Measurements from ENCODE around the gene STPG1.

DNA sequence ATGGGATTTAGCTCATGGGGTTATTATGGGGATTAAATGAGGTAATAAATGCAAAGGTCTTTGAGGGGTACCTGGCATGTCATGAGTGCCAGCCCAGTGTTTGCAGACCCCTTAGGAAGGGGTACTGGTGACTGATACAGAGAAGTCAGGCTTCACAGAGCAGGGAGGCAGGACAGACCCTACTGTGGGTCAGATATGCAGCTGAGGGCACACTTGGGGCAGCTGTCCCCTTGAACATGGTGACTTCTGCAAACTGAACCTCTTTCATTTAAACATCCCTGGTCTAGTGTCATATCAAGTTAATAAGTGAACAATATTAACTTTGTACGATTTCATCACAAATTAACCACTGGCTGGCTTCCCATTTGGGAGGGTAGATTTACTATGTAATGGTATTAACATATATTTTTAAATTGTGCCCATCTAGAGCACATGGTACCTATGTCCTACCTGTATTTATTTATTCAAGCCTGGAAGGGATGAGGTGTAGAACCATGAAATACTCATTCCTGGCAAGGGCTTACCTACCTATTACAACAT, 25.9 kb downstream of the STPG1 start:
- TF ChIP-seq, protein P1, sequence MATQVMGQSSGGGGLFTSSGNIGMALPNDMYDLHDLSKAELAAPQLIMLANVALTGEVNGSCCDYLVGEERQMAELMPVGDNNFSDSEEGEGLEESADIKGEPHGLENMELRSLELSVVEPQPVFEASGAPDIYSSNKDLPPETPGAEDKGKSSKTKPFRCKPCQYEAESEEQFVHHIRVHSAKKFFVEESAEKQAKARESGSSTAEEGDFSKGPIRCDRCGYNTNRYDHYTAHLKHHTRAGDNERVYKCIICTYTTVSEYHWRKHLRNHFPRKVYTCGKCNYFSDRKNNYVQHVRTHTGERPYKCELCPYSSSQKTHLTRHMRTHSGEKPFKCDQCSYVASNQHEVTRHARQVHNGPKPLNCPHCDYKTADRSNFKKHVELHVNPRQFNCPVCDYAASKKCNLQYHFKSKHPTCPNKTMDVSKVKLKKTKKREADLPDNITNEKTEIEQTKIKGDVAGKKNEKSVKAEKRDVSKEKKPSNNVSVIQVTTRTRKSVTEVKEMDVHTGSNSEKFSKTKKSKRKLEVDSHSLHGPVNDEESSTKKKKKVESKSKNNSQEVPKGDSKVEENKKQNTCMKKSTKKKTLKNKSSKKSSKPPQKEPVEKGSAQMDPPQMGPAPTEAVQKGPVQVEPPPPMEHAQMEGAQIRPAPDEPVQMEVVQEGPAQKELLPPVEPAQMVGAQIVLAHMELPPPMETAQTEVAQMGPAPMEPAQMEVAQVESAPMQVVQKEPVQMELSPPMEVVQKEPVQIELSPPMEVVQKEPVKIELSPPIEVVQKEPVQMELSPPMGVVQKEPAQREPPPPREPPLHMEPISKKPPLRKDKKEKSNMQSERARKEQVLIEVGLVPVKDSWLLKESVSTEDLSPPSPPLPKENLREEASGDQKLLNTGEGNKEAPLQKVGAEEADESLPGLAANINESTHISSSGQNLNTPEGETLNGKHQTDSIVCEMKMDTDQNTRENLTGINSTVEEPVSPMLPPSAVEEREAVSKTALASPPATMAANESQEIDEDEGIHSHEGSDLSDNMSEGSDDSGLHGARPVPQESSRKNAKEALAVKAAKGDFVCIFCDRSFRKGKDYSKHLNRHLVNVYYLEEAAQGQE (IDR thresholded peaks at IDR 0.05; ENCODE audit: insufficient read depth in 1 of 2, low read depth in 2 of 2, low read length in 2 of 2) = no peak
- TF ChIP-seq TAF1 (IDR thresholded peaks at IDR 0.05; ENCODE audit: borderline replicate concordance, insufficient read depth, low read length) (no peak), POLR2AphosphoS5 (IDR thresholded peaks at IDR 0.05; ENCODE audit: low read depth, low read length) (no peak), SIN3A (IDR thresholded peaks at IDR 0.05; ENCODE audit: borderline replicate concordance, insufficient read depth, low read length) (no peak), FOXP2 (optimal IDR thresholded peaks at IDR 0.05; ENCODE audit: borderline replicate concordance, extremely low read depth, extremely low read length, insufficient read depth) (no peak)
